ENCODE results near the gene CCR3.

DNA sequence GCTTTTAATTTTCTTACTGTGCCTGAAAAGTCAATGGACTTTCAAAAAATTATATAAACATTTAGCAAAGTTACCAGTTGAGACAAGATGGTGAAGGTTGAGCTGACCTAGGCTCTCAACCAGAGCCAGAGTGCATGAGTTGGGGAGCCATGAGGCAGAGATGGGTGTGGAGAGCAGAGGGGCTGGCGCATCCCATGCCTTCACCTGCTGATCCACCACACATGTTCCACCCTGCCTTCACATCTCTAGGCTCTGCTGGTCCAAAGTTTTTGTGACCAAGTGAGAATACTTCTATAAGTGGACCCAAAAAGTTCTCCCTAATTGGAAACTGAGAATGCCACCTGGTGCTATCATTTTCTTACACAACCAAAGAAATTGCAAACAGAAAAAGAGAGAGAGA, 47.3 kb downstream of the CCR3 start:
- TF ChIP-seq, protein P1, sequence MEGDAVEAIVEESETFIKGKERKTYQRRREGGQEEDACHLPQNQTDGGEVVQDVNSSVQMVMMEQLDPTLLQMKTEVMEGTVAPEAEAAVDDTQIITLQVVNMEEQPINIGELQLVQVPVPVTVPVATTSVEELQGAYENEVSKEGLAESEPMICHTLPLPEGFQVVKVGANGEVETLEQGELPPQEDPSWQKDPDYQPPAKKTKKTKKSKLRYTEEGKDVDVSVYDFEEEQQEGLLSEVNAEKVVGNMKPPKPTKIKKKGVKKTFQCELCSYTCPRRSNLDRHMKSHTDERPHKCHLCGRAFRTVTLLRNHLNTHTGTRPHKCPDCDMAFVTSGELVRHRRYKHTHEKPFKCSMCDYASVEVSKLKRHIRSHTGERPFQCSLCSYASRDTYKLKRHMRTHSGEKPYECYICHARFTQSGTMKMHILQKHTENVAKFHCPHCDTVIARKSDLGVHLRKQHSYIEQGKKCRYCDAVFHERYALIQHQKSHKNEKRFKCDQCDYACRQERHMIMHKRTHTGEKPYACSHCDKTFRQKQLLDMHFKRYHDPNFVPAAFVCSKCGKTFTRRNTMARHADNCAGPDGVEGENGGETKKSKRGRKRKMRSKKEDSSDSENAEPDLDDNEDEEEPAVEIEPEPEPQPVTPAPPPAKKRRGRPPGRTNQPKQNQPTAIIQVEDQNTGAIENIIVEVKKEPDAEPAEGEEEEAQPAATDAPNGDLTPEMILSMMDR (IDR thresholded peaks at IDR 0.05) = no peak
- no peak for TF ChIP-seq POLR2A (IDR thresholded peaks at IDR 0.05)

Data from esophagus squamous epithelium (tissue), 4 donors.